Thymus (tissue), 11 donors: Measurements from ENCODE around the gene AKAP6. TPM values are rescaled to one million over a fixed set of nuclear protein-coding genes. Genes with fewer than 3 reads are reported as not detected.
"Not testable (repeated sequence)": the region's sequence is repeated elsewhere in the genome, so short reads cannot be mapped to it uniquely, and the experiment has no call there.

ENCODE experiments used
- DNase-seq, 9 donors: peaks; one replicate each; pipeline ENCODE4 v3.0.0-alpha.2; 2013; ENCODE audit warnings: low spot score in 9 of 9, low read depth in 6 of 9, missing footprints in 1 of 9
- H3K27ac ChIP-seq, 2 donors: one replicate each; pipeline ENCODE4 v1.5.1; 2013; ENCODE audit warnings: control low read depth in 1 of 2, low read depth in 1 of 2, low read length in 1 of 2, mild to moderate bottlenecking in 1 of 2, moderate library complexity in 1 of 2
- H3K27me3 ChIP-seq, 2 donors: one replicate each; pipeline ENCODE4 v1.5.1; 2013; ENCODE audit warnings: low read length in 1 of 2; ENCODE audit not compliant: control insufficient read depth in 2 of 2, insufficient read depth in 1 of 2
- H3K36me3 ChIP-seq, 2 donors: one replicate each; pipeline ENCODE4 v1.5.1; 2013; ENCODE audit warnings: low read length in 1 of 2, mild to moderate bottlenecking in 1 of 2, moderate library complexity in 1 of 2; ENCODE audit not compliant: control insufficient read depth in 2 of 2, insufficient read depth in 2 of 2
- H3K4me1 ChIP-seq, 2 donors: one replicate each; pipeline ENCODE4 v1.5.1; 2013; ENCODE audit warnings: low read length in 2 of 2; ENCODE audit not compliant: control insufficient read depth in 2 of 2, insufficient read depth in 2 of 2
- H3K4me3 ChIP-seq, 2 donors: one replicate each; pipeline ENCODE4 v1.5.1; 2013; ENCODE audit warnings: low read length in 2 of 2, control low read depth in 1 of 2, mild to moderate bottlenecking in 1 of 2
- H3K9me3 ChIP-seq, 2 donors: one replicate each; pipeline ENCODE4 v1.5.1; 2013; ENCODE audit warnings: low read length in 1 of 2, mild to moderate bottlenecking in 1 of 2; ENCODE audit not compliant: control insufficient read depth in 2 of 2, insufficient read depth in 1 of 2
- WGBS: extraction: QIAGEN DNeasy Blood & Tissue Kit; methylation state at CpG from one replicate; pipeline ENCODE4 v1.1.7; 2013; 5-methylcytosine and 5-hydroxymethylcytosine counted together
- polyA plus RNA-seq: library from polyadenylated mRNA; stranded (reverse); fragments of 200-250 nt; gene quantifications from one replicate; pipeline ENCODE4 v1.2.3, GENCODE V29; 2013
- total RNA-seq: library from RNA; stranded (reverse); fragments of 120-200 nt; gene quantifications from one replicate; pipeline ENCODE4 v1.2.4, GENCODE V29; 2013
- donor health status: healthy.

AKAP6 gene
- total and polyA plus RNA-seq, 2 donors = 1.4 to 2.0 TPM

GRCh38 chr14:32373174-32373573 is 44.1 kb downstream of the AKAP6 start:
- not testable (repeated sequence) for H3K4me3 ChIP-seq, H3K27me3 ChIP-seq, H3K27ac ChIP-seq, H3K9me3 ChIP-seq, H3K4me1 ChIP-seq, H3K36me3 ChIP-seq, DNase-seq
- WGBS = 96% methylated on average over 3 of the region's 3 CpGs

DNA sequence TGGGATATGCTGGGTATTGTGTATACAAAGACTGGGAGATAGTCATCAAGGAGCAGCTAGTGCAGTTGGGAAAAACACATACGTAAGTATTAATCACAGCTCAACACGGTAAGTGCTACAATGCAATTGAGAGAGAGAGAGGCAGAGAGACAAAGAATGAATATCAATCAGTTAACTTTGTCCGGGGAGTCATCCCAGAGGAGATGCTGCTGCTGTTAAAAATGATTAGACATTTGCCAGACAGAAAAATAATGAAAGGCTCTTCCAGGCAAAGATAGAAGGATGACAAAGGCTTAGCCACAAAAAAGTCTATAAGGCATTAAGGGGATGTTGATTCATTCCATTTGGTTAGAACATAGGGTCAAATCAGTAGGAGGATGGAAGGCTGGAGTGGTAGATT is 45.1 kb downstream of the AKAP6 start:
- no peaks in the 10 kb centered on the region for H3K27me3 ChIP-seq
- DNase-seq = no peak
- 87% methylated on average over 3 of the region's 3 CpGs for WGBS
- no peaks in the 10 kb centered on the region for H3K36me3 ChIP-seq
- H3K27ac ChIP-seq = no peak overlapping the region
- no peaks in the 10 kb centered on the region for H3K4me1 ChIP-seq
- H3K4me3 ChIP-seq = no peak overlapping the region
- H3K9me3 ChIP-seq = no peaks in the 10 kb centered on the region

GRCh38 chr14:32375663-32376062 is 46.6 kb downstream of the AKAP6 start:
- WGBS = 91% methylated on average over 2 of the region's 2 CpGs
- no peaks in the 10 kb centered on the region for H3K27me3 ChIP-seq
- H3K4me3 ChIP-seq = no peak overlapping the region
- DNase-seq = no peak
- H3K4me1 ChIP-seq = no peaks in the 10 kb centered on the region
- no peak overlapping the region for H3K27ac ChIP-seq
- no peaks in the 10 kb centered on the region for H3K9me3 ChIP-seq
- H3K36me3 ChIP-seq = no peaks in the 10 kb centered on the region

DNA sequence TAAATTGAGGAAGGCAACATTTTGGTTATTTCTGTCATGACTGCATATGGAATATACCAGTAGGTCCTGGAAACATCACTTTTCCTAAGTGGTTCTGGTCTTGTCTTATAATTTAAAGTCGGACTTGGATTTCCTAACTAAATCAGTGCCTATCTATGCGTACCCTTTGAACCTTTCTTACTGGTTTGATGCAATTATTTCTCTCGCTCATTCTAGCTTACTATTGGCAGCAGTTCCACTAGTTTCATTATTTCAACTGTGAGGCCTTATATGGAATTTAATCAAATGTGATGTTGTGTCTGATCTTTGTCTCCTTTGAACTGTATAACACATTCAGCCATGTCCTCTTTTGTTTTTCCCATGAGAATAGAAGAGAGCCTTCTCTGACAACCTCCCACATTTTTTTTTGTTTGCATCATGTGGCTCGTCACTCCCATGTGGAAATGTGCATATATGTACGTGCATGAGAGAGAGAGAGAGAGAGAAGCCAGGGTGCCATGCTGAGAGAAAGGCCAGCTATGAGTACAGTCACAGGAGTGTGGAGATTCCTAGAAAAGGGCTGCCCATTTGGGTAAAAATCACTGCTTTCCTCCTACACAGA is 48.0 kb downstream of the AKAP6 start:
- H3K36me3 ChIP-seq = no peaks in the 10 kb centered on the region
- H3K4me1 ChIP-seq = no peaks in the 10 kb centered on the region
- H3K9me3 ChIP-seq = no peaks in the 10 kb centered on the region
- H3K4me3 ChIP-seq = no peak overlapping the region
- WGBS = 97% methylated on average over 5 of the region's 5 CpGs
- no peak for DNase-seq
- no peak overlapping the region for H3K27ac ChIP-seq
- no peaks in the 10 kb centered on the region for H3K27me3 ChIP-seq

GRCh38 chr14:32378284-32378683 is 49.2 kb downstream of the AKAP6 start:
- H3K36me3 ChIP-seq = no peaks in the 10 kb centered on the region
- DNase-seq = no peak
- no peaks in the 10 kb centered on the region for H3K9me3 ChIP-seq
- H3K27ac ChIP-seq = no peak overlapping the region
- H3K4me3 ChIP-seq = no peak overlapping the region
- no peaks in the 10 kb centered on the region for H3K27me3 ChIP-seq
- H3K4me1 ChIP-seq = no peaks in the 10 kb centered on the region

DNA sequence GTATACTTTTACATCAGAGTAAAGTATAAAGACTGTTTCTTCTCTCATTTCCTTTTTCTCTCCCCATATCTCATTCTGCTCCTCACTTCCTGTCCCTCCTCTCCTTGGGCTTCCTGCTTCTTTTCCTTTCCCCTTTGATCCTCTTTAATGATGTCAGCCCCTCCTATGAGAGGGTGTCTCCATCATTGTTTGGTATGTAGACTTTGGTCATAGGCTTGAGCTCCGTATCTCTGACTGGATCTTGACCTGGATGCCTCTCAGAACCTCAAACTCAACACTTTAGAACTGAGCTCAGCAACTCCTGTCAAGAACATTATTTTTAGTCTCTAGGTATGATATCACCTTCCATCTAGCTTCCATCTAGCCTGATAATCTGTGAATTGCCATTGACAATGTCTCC is 50.3 kb downstream of the AKAP6 start:
- DNase-seq = no peak
- Histone ChIP-seq H3K27me3 (no peaks in the 10 kb centered on the region), H3K36me3 (no peaks in the 10 kb centered on the region), H3K27ac (no peak overlapping the region), H3K4me1 (no peaks in the 10 kb centered on the region), H3K9me3 (no peaks in the 10 kb centered on the region), H3K4me3 (no peak overlapping the region)
- 100% methylated on average over 1 of the region's 1 CpG for WGBS

- Histone ChIP-seq H3K4me1 (no peaks in the 10 kb centered on the region), H3K27me3 (no peaks in the 10 kb centered on the region), H3K4me3 (no peak overlapping the region), H3K36me3 (no peaks in the 10 kb centered on the region), H3K27ac (no peak overlapping the region), H3K9me3 (no peaks in the 10 kb centered on the region)
- 93% methylated on average over 2 of the region's 2 CpGs for WGBS
- DNase-seq = no peak
These were observed 52.8 kb downstream of the AKAP6 start for GRCh38 chr14:32381869-32382268.

- H3K4me1 ChIP-seq = no peaks in the 10 kb centered on the region
- H3K36me3 ChIP-seq = no peaks in the 10 kb centered on the region
- no peak overlapping the region for H3K27ac ChIP-seq
- H3K4me3 ChIP-seq = no peak overlapping the region
- WGBS = 100% methylated on average over 1 of the region's 1 CpG
- no peaks in the 10 kb centered on the region for H3K27me3 ChIP-seq
- DNase-seq = no peak
- H3K9me3 ChIP-seq = no peaks in the 10 kb centered on the region
These were observed 53.6 kb downstream of the AKAP6 start for GRCh38 chr14:32382704-32383103.

DNA sequence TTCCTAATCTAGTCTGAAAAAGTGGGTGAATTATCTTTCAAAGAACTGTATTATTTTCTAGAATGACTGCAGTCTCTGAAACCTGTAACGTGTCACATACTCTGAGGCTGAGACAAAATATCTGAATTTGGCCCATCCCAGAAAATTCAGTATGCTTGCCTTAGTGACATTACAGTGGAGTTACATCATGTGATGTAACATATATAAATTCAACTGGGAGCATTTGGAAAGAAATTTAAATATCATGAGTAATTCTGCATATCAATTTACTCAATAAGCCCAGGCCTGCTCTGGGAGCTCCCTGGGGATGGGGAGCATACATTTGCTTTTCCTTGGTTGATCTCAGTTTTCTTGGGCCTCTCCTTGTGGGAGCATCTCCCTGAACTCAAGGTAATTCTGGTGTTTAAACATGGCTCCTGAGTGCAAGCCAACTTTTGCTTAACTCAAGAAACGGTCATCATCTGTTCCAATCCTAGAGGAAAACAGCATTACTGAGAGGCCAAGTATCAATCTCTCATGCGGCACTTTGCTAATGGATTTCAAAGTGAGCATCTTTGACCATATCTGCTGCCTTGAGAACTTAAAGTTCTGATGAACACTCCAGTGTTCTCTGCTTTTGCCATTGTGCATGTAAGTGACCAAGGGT is 54.4 kb downstream of the AKAP6 start:
- H3K27me3 ChIP-seq = no peaks in the 10 kb centered on the region
- WGBS = 94% methylated on average over 3 of the region's 3 CpGs
- H3K4me3 ChIP-seq = no peak overlapping the region
- no peaks in the 10 kb centered on the region for H3K4me1 ChIP-seq
- no peak for DNase-seq
- H3K36me3 ChIP-seq = no peaks in the 10 kb centered on the region
- no peak overlapping the region for H3K27ac ChIP-seq
- no peaks in the 10 kb centered on the region for H3K9me3 ChIP-seq
